ENCODE results near the gene FRMD3. TPM values are rescaled to one million over a fixed set of nuclear protein-coding genes. Genes with fewer than 3 reads are reported as not detected.

Gene FRMD3
- total RNA-seq, 3 donors from 2014 or later, result 0.40 to 0.68 (median 0.43) TPM

DNA sequence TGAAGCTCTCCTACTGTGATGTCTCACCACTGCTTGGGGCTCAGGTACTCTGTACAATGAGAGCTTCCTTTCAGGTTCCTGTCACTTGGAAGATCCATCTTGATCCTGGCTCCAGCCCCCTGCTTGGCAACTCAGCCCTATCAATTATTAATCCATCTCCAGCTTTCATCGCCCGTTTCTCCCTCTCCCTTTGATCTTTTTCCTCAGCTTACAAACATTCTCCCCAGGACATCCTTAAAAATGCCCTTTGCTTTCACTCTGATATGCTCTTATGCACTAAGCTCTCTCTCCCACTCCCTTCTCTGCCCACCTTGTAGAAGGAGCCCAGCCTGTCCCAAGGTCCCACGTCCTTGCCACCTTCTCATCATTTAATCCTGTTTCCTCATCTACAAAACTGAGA, 109.0 kb downstream of the FRMD3 start:
- Mint-ChIP-seq H3K9me3 (no peaks in the 10 kb centered on the region), H3K4me1 (ENCODE audit: low read depth) (no peaks in the 10 kb centered on the region), H3K4me3 (no peak overlapping the region), H3K36me3 (ENCODE audit: insufficient read depth) (no peaks in the 10 kb centered on the region), H3K27me3 (ENCODE audit: low read depth) (no peaks in the 10 kb centered on the region)
- ATAC-seq, result no peak
- no peak for DNase-seq

DNA sequence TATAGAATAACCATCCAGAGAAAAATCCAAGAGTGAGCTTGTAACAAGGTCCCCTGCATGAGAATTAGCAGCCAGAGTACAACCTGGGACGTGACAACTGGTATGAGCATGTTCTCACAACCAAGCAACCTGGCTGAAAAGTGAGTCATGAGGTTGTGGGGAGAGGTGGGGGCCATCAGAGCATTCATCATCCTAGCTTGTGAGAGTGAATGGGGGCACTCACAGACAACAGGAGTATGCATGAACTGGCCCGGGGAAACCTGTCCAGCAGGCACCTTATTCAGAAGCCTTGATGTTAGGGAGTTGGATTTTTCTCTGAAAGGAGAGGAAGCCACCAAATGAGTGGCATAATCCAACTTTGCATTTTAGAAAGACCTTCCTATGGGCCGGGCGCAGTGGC, 113.0 kb downstream of the FRMD3 start:
- Mint-ChIP-seq H3K27me3 (ENCODE audit: low read depth) (no peaks in the 10 kb centered on the region), H3K36me3 (ENCODE audit: insufficient read depth) (no peaks in the 10 kb centered on the region), H3K9me3 (no peaks in the 10 kb centered on the region), H3K4me3 (no peak overlapping the region), H3K4me1 (ENCODE audit: low read depth) (no peaks in the 10 kb centered on the region)
- ATAC-seq (no peak), DNase-seq (no peak)

DNA sequence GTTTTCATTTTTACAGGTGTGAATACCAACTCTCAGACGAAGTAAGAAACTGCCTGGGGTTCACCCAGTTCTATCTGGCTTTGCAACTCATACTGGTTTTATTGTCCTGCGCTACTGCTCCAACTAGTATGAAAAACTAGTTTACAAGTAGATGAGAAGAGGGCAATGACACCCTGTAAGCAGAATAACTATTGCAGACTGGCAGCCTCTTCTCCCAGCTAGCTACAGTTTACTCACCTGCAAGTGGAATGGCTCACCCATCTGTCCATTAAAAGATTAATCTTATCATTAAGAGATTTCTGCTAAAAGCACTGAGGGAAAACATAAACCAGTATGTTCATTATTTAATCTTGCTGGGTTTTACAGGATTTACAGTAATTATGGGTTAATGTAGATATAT, 113.4 kb downstream of the FRMD3 start:
- H3K4me1 Mint-ChIP-seq (ENCODE audit: low read depth), result no peaks in the 10 kb centered on the region
- ATAC-seq (no peak), DNase-seq (no peak)
- H3K9me3 Mint-ChIP-seq, result no peaks in the 10 kb centered on the region
- no peak overlapping the region for H3K4me3 Mint-ChIP-seq
- H3K36me3 Mint-ChIP-seq (ENCODE audit: insufficient read depth), result no peaks in the 10 kb centered on the region
- H3K27me3 Mint-ChIP-seq (ENCODE audit: low read depth), result no peaks in the 10 kb centered on the region

DNA sequence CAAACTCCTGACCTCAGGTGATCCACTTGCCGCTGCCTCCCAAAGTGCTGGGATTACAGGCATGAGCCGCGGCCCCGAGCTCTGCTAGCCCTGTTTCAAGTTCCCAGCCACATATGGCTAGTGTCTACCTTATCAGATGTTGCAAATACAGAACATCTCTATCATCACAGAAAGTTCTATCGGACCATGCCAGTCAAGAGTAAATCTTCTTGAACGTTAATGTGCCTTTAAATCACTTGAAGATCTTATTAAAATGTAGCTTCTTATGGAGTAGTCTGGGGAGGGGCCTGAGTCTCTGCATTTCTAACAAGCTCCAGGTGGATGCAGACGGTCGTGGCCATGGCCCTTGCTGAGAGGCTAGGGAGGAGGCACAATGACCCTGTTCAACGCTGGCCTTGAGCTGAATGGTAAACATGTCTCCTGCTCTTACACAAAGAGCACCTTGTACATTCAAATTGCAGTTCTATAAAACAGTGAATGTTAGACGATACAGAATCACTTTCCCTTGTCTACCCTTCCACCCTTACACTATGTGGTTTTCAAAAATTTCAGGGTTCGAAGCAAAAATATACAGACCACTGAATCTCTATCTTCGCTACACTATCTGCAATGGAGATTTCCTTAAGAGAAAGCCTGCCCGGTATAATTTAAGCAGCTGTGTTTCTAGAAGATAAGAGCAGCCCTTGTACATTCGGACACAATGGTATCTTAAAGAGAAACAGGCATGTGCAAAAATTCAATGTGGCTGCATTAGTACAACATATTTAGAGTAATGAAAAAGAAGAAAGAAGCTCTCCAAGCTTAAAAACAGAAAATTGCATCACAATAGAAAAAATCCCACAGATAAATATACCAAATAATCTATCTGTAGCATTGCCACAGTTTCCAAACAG, 114.1 kb downstream of the FRMD3 start:
- no peaks in the 10 kb centered on the region for H3K36me3 Mint-ChIP-seq (ENCODE audit: insufficient read depth)
- no peaks in the 10 kb centered on the region for H3K4me1 Mint-ChIP-seq (ENCODE audit: low read depth)
- no peak overlapping the region for H3K4me3 Mint-ChIP-seq
- DNase-seq (no peak), ATAC-seq (no peak)
- no peaks in the 10 kb centered on the region for H3K9me3 Mint-ChIP-seq
- H3K27me3 Mint-ChIP-seq (ENCODE audit: low read depth), result no peaks in the 10 kb centered on the region

DNA sequence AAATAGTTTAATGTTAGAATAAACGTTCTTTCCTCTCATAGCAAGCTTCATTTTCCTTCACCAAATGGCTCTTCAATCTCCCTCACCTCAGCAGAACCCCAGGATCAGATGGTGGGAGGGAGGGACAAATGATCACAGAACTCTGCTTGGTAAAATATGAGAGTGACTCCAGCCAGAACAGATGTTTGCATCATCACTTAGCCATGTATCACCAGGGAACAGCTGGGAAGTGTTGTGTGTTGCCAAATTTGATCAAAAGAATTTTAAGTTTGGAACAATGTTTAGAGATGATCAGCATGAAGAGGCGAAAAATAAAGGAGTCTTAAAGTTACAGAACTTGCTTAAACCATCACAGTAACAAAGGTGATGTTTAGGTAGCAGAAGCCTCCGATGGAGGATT, 115.7 kb downstream of the FRMD3 start:
- Mint-ChIP-seq H3K9me3 (no peaks in the 10 kb centered on the region), H3K4me3 (no peak overlapping the region), H3K27me3 (ENCODE audit: low read depth) (no peaks in the 10 kb centered on the region), H3K4me1 (ENCODE audit: low read depth) (no peaks in the 10 kb centered on the region), H3K36me3 (ENCODE audit: insufficient read depth) (no peaks in the 10 kb centered on the region)
- ATAC-seq, result no peak
- no peak for DNase-seq

DNA sequence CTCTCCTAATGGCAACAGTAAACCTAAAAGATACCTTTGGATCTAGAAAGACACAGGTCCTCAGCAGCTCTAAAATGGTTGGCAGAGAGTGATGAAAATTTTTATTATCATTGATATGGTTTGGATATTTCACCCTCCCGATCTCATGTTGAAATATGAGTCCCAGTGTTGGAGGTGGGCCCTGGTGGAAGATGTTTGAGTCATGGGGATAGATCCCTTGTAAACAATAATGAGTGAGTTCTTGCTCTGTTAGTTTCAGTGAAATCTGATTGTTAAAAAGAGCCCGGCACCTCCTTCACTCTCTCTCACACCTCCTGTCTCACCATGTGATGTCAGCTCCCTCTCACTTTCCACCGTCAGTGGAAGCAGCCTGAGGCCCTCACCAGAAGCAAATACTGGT, 117.7 kb downstream of the FRMD3 start:
- Mint-ChIP-seq H3K4me3 (no peak overlapping the region), H3K27me3 (ENCODE audit: low read depth) (no peaks in the 10 kb centered on the region), H3K4me1 (ENCODE audit: low read depth) (no peaks in the 10 kb centered on the region), H3K36me3 (ENCODE audit: insufficient read depth) (peaks cover 3% of the 10 kb centered on the region), H3K9me3 (no peaks in the 10 kb centered on the region)
- DNase-seq (no peak), ATAC-seq (no peak)

DNA sequence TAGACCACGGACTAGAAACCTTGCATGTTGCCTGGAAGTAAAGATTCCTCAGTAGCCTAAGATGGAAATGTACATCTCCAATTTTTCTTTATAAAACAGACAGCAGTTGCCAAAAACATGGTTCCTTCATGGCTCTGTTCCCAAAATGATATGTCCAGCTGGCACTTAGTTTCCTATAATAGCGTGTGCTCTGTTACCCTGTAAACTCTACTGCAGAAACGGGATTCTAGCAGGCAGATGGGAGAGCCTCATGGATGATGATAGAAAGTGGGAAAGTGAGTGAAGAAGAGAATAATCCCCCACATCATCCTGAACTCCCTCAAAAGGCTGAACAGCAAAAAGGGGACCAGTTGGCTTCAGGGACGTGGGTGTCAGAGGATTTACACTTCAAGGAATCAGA, 118.2 kb downstream of the FRMD3 start:
- Mint-ChIP-seq H3K9me3 (no peaks in the 10 kb centered on the region), H3K4me3 (no peak overlapping the region), H3K27me3 (ENCODE audit: low read depth) (no peaks in the 10 kb centered on the region), H3K4me1 (ENCODE audit: low read depth) (no peaks in the 10 kb centered on the region), H3K36me3 (ENCODE audit: insufficient read depth) (peaks cover 3% of the 10 kb centered on the region)
- no peak for DNase-seq
- no peak for ATAC-seq

DNA sequence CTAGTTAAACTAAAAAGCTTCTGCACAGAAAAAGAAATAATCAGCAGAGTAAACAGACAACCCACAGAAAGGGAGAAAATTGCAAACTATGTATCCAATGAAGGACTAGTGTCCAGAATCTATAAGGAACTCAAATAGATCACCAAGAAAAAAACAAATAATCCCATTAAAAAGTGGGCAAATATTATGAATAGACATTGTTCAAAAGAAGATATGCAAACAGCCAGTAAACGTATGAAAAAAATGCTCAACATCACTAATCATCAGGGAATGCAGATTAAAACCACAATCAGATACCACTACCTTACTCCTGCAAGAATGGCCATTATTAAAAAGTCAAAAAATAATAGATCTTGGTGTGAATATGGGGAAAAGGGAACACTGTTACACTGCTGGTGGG, 119.9 kb downstream of the FRMD3 start:
- H3K4me1 Mint-ChIP-seq (ENCODE audit: low read depth), result no peaks in the 10 kb centered on the region
- no peaks in the 10 kb centered on the region for H3K27me3 Mint-ChIP-seq (ENCODE audit: low read depth)

DNA sequence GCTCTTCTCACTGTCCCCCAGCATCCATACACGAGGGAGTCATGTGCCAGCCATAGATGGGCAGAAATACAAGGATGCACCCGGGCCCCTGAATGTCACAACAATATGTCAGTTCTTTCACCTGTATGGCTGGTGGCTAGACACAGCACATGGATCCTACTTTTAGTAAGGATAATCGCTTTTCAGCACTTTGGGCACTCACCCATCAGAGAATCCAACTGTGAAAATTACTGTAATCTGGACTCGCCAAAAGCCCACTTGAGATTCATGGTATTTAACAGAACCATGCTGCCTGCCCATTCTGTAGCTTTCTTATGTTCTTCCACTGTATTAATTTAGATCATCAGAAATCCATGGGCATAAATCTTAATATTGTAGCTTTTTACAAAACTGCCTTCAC, 124.8 kb downstream of the FRMD3 start:
- Mint-ChIP-seq H3K4me3 (no peak overlapping the region), H3K36me3 (ENCODE audit: insufficient read depth) (peaks cover 8% of the 10 kb centered on the region), H3K9me3 (peaks cover 9% of the 10 kb centered on the region), H3K4me1 (ENCODE audit: low read depth) (no peaks in the 10 kb centered on the region), H3K27me3 (ENCODE audit: low read depth) (no peaks in the 10 kb centered on the region)
- DNase-seq, result no peak
- no peak for ATAC-seq

More for the DNA sequence above, 119.9 kb downstream of the FRMD3 start:
- H3K36me3 Mint-ChIP-seq (ENCODE audit: insufficient read depth), result peaks cover 6% of the 10 kb centered on the region
- no peak for DNase-seq
- no peak overlapping the region for H3K4me3 Mint-ChIP-seq
- no peak for ATAC-seq
- peaks cover 9% of the 10 kb centered on the region for H3K9me3 Mint-ChIP-seq

DNA sequence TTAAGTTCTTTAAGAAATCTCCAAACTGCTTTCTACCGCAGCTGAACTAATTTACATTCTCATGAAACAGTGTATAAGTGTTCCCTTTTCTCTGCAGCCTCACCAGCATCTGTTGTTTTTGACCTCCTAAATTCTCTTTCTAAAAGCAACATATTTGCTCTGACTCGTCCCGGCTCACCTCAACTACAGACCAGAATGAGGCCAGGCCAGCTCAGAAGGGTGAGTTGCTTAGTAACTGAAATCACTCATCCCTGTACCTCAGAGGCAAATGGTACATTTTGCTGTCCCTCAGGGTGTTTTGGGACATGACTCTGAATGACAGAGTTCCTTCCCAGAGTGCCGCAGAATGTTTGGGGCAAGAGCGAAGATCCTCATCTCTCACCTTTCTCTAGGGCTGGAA, 127.5 kb downstream of the FRMD3 start:
- DNase-seq, result no peak
- Mint-ChIP-seq H3K9me3 (peaks cover 15% of the 10 kb centered on the region), H3K4me1 (ENCODE audit: low read depth) (no peaks in the 10 kb centered on the region), H3K27me3 (ENCODE audit: low read depth) (no peaks in the 10 kb centered on the region), H3K36me3 (ENCODE audit: insufficient read depth) (peaks cover 5% of the 10 kb centered on the region), H3K4me3 (no peak overlapping the region)
- no peak for ATAC-seq

DNA sequence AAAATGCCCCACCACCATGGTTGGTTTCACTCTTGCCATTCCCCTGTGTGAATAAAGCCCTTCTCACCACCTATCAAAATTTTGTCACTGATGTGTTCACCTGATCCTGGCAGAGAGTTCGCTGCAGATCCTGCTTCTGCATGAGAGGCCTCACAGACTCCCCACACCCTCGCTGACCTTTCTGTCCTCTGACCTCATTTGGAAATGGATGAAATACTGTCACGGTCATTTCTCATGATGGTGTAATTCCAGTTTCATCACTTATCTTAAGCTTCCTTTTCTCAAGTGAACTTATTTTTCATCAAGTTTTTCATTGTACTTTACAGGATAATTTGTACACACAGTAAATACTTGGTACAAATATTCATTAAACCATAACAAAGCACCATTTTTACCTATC, 131.3 kb downstream of the FRMD3 start:
- Mint-ChIP-seq H3K27me3 (ENCODE audit: low read depth) (no peaks in the 10 kb centered on the region), H3K9me3 (peaks cover 6% of the 10 kb centered on the region), H3K4me3 (no peak overlapping the region), H3K4me1 (ENCODE audit: low read depth) (no peaks in the 10 kb centered on the region), H3K36me3 (ENCODE audit: insufficient read depth) (peaks cover 1% of the 10 kb centered on the region)
- ATAC-seq, result no peak
- no peak for DNase-seq

DNA sequence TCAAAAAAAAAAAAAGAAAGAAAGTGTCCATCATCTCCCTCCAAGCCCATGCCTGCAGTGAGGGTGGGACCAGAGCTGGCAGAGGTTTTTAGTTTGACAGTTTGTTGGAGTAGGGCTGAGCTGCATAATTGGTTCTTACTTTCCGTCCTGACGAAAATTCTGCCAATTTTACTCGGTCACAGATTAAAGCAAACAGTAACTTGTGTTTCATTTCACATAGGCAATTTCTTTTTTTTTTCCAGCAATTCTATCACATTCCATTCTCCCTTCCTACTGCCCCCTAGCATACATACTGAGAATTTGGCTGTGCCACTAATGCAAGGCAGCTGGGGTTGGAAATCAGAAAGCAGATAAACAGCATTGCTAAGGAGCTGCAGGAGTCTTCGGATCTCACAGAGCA, 132.4 kb downstream of the FRMD3 start:
- no peak overlapping the region for H3K4me3 Mint-ChIP-seq
- ATAC-seq (no peak), DNase-seq (no peak)
- H3K27me3 Mint-ChIP-seq (ENCODE audit: low read depth), result no peaks in the 10 kb centered on the region
- no peaks in the 10 kb centered on the region for H3K4me1 Mint-ChIP-seq (ENCODE audit: low read depth)
- H3K36me3 Mint-ChIP-seq (ENCODE audit: insufficient read depth), result peaks cover 1% of the 10 kb centered on the region
- peaks cover 6% of the 10 kb centered on the region for H3K9me3 Mint-ChIP-seq

DNA sequence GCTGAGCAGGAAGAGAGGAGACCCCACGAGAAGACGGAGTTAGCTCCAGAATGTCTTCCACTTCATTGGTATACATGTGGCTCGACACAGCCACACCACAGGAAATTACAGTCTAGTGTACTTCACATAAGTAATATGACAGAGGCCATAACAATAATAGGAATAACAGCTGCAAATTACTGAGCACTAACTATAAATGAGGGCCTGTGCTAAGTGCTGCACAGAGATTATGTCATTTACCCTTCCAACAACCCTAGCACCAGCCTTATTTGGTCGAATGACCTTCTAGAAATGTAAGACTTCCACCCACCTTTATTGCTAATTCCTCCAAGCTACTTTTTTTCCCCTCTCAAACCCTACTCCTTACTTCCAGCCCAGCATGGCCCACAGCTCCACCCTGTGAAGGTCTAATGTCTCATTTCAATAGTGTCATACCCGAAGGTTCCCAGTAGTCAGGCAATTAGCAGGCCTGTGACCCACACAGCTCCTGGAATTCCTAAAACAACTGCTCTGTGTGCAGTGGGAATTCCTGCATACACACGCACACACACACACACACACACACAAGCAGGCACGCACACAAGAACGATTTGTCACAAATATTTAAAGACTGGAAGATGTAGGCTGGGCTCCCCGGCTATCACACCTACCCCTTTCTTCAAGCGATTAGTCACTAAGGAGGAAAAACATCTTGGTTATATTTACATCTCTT, 134.5 kb downstream of the FRMD3 start:
- ATAC-seq (no peak), DNase-seq (no peak)
- Mint-ChIP-seq H3K4me1 (ENCODE audit: low read depth) (no peaks in the 10 kb centered on the region), H3K9me3 (peaks cover 6% of the 10 kb centered on the region), H3K36me3 (ENCODE audit: insufficient read depth) (peaks cover 3% of the 10 kb centered on the region), H3K4me3 (no peak overlapping the region), H3K27me3 (ENCODE audit: low read depth) (no peaks in the 10 kb centered on the region)

DNA sequence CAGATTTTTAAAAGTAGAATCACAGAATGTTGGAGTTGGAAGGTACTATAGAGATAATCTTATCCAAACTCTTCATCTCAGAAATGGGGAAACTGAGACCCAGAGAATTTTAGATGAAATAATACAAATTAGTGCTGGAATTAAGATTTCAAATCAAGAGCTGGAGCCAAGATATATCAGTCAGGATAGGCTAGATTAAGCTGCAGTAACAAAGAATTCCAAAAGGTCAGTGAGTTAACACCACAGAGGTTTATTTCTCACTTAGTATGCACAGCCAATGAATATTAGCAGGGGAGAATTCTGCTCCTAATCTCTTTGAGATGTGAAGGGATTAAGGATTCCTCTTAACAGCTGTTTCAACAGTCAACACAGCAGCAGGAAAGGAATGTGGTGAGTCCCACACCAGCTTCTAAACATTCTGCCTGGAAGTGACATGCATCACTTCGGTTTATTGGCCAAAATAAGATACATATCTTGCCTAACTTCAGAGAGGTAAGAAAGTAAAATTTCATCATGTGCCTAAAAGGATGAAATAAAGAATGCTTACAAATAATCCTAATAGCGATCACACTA, 136.8 kb downstream of the FRMD3 start:
- no peaks in the 10 kb centered on the region for H3K4me1 Mint-ChIP-seq (ENCODE audit: low read depth)
- H3K36me3 Mint-ChIP-seq (ENCODE audit: insufficient read depth), result peaks cover 3% of the 10 kb centered on the region

DNA sequence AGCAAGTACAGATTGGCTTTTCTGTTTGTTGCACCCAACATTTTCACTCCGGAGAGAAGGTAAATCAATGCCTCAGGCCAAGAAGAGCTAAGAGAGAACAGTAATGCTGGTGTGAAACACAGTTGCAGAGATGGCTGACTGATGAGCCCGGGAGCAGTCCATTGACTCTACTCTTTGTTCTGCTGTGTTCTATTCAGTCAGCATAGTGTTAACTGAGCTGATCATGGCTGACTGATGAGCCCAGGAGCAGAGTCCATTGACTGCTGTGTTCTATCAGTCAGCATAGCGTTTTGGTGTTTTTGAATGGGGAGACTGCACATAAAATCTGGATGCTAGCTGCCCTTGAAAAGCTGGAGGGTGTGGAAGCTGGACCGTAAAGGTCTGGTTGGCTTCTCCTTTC, 141.4 kb downstream of the FRMD3 start:
- H3K27me3 Mint-ChIP-seq (ENCODE audit: low read depth), result no peaks in the 10 kb centered on the region
- H3K36me3 Mint-ChIP-seq (ENCODE audit: insufficient read depth), result peaks cover 3% of the 10 kb centered on the region
- no peaks in the 10 kb centered on the region for H3K4me1 Mint-ChIP-seq (ENCODE audit: low read depth)
- H3K9me3 Mint-ChIP-seq, result no peaks in the 10 kb centered on the region
- no peak overlapping the region for H3K4me3 Mint-ChIP-seq
- no peak for ATAC-seq
- no peak for DNase-seq

More for the DNA sequence above, 136.8 kb downstream of the FRMD3 start:
- DNase-seq (no peak), ATAC-seq (no peak)
- Mint-ChIP-seq H3K9me3 (no peaks in the 10 kb centered on the region), H3K4me3 (no peak overlapping the region), H3K27me3 (ENCODE audit: low read depth) (no peaks in the 10 kb centered on the region)
